BLaER1 treated with 17β-estradiol and CSF1 and Interleukin-3, amounts not matched to agents 10 nM and 100 nM (cell line): ENCODE data around the gene ARV1.
A peak's percentile ranks its signal among the peaks of the same experiment; 100 is the strongest.

Source experiments
- H3K27ac ChIP-seq, 11 experiments: shearing (Covaris generic); formaldehyde crosslinking; 2 replicates each; pipeline ENCODE4 v1.8.1; 2022
- H3K27me3 ChIP-seq, 11 experiments: shearing (Covaris generic); formaldehyde crosslinking; 2 replicates each; pipeline ENCODE4 v1.8.1; 2022
- H3K36me3 ChIP-seq, 11 experiments: shearing (Covaris generic); formaldehyde crosslinking; 2 replicates each; pipeline ENCODE4 v1.8.1; 2022
- H3K4me1 ChIP-seq, 10 experiments: shearing (Covaris generic); formaldehyde crosslinking; 2 replicates each; pipeline ENCODE4 v1.8.1; 2022
- H3K4me2 ChIP-seq, 11 experiments: shearing (Covaris generic); formaldehyde crosslinking; 2 replicates each; pipeline ENCODE4 v1.8.1; 2022
- H3K4me3 ChIP-seq, 10 experiments: shearing (Covaris generic); formaldehyde crosslinking; 2 replicates each; pipeline ENCODE4 v1.8.1; 2022
- H3K9ac ChIP-seq, 11 experiments: shearing (Covaris generic); formaldehyde crosslinking; 2 replicates each; pipeline ENCODE4 v1.8.1; 2022
- H3K9me3 ChIP-seq, 11 experiments: shearing (Covaris generic); formaldehyde crosslinking; replicated peaks in 1 of 11; 2 replicates each; pipeline ENCODE4 v1.8.1; 2022
- H4K20me1 ChIP-seq, 11 experiments: shearing (Covaris generic); formaldehyde crosslinking; 2 replicates each; pipeline ENCODE4 v1.8.1; 2022
- Cebpa-rat ChIP-seq, 11 experiments: shearing (Covaris generic); IDR thresholded peaks; 2 replicates each; pipeline ENCODE4 v1.8.1; 2022

Gene ARV1

GRCh38 chr1:230978491-230979388 is at the start of gene ARV1, which contains the start of gene TTC13:
TSS of gene ARV1 (plus strand) at chr1:230979094. CDS start at chr1:230979106, 12 bp downstream.
TSS of gene TTC13 (minus strand) at chr1:230978861. CDS start at chr1:230978830, 31 bp downstream.
- H4K20me1 ChIP-seq = no peaks in the 10 kb centered on the region; a peak in 1 of 22 replicates
- TF ChIP-seq Cebpa-rat (IDR thresholded peaks at IDR 0.05) = no peak

GRCh38 chr1:230930986-230931385 is 47.9 kb upstream of the ARV1 start:
- no peak for TF ChIP-seq Cebpa-rat (IDR thresholded peaks at IDR 0.05)
- Histone ChIP-seq H3K36me3 (peaks cover 23 to 97% (median 50%) of the 10 kb centered on the region in 11 experiments), H3K9me3 (no peaks in the 10 kb centered on the region), H4K20me1 (no peaks in the 10 kb centered on the region), H3K27me3 (no peaks in the 10 kb centered on the region), H3K9ac (no peak overlapping the region), H3K4me3 (no peak overlapping the region), H3K27ac (no peak overlapping the region), H3K4me2 (no peak overlapping the region), H3K4me1 (no peaks in the 10 kb centered on the region; a peak in 1 of 20 replicates)

More at GRCh38 chr1:230978491-230979388, at the start of gene ARV1, which contains the start of gene TTC13:
- Histone ChIP-seq H3K36me3 (peaks cover 12 to 33% (median 22%) of the 10 kb centered on the region in 11 experiments; a peak in 18 of 22 replicates), H3K9me3 (no peaks in the 10 kb centered on the region), H3K27me3 (no peaks in the 10 kb centered on the region), H3K4me2 (peak within 1 kb of the TSS; percentile 86 to 97 (median 94)), H3K4me1 (peaks cover 37 to 50% (median 42%) of the 10 kb centered on the region in 10 experiments), H3K4me3 (peak within 1 kb of the TSS; percentile 70 to 89 (median 82)), H3K9ac (peak within 1 kb of the TSS; percentile 72 to 85 (median 83)), H3K27ac (peak within 1 kb of the TSS; percentile 31 to 79 (median 71); a peak in 21 of 22 replicates)

- Histone ChIP-seq H3K27me3 (no peaks in the 10 kb centered on the region), H3K36me3 (peaks cover 0 to 97% (median 36%) of the 10 kb centered on the region in 11 experiments; a peak in 19 of 22 replicates), H4K20me1 (no peaks in the 10 kb centered on the region), H3K4me3 (no peak overlapping the region), H3K27ac (no peak overlapping the region), H3K4me2 (no peak overlapping the region), H3K4me1 (no peaks in the 10 kb centered on the region; a peak in 1 of 20 replicates), H3K9me3 (no peaks in the 10 kb centered on the region), H3K9ac (no peak overlapping the region)
- TF ChIP-seq Cebpa-rat (IDR thresholded peaks at IDR 0.05) = no peak
Measured at GRCh38 chr1:230935852-230936251, 43.0 kb upstream of the ARV1 start.

GRCh38 chr1:230936475-230936874 is 42.4 kb upstream of the ARV1 start:
- Histone ChIP-seq H4K20me1 (no peaks in the 10 kb centered on the region), H3K27me3 (no peaks in the 10 kb centered on the region), H3K4me3 (no peak overlapping the region), H3K4me1 (no peaks in the 10 kb centered on the region; a peak in 1 of 20 replicates), H3K36me3 (peaks cover 0 to 97% (median 30%) of the 10 kb centered on the region in 11 experiments; a peak in 19 of 22 replicates), H3K9me3 (no peaks in the 10 kb centered on the region), H3K27ac (no peak overlapping the region), H3K9ac (no peak overlapping the region), H3K4me2 (no peak overlapping the region)
- no peak for TF ChIP-seq Cebpa-rat (IDR thresholded peaks at IDR 0.05)

- Histone ChIP-seq H4K20me1 (no peaks in the 10 kb centered on the region), H3K27me3 (no peaks in the 10 kb centered on the region), H3K9me3 (no peaks in the 10 kb centered on the region), H3K4me3 (no peak overlapping the region), H3K4me1 (no peaks in the 10 kb centered on the region; a peak in 1 of 20 replicates), H3K4me2 (no peak overlapping the region), H3K9ac (no peak overlapping the region), H3K27ac (no peak overlapping the region), H3K36me3 (peaks cover 0 to 90% (median 28%) of the 10 kb centered on the region in 11 experiments; a peak in 18 of 22 replicates)
- TF ChIP-seq Cebpa-rat (IDR thresholded peaks at IDR 0.05) = no peak
Measured at GRCh38 chr1:230937371-230937770, 41.5 kb upstream of the ARV1 start.

GRCh38 chr1:230938924-230939368 is 39.9 kb upstream of the ARV1 start:
- Histone ChIP-seq H3K36me3 (peaks cover 8 to 90% (median 25%) of the 10 kb centered on the region in 11 experiments; a peak in 21 of 22 replicates), H3K27me3 (no peaks in the 10 kb centered on the region), H3K4me1 (no peaks in the 10 kb centered on the region), H3K9ac (no peak overlapping the region), H4K20me1 (no peaks in the 10 kb centered on the region), H3K4me3 (no peak overlapping the region), H3K9me3 (peaks cover 0 to 9% (median 3%) of the 10 kb centered on the region in 11 experiments; a peak in 6 of 22 replicates), H3K4me2 (no peak overlapping the region), H3K27ac (no peak overlapping the region)
- no peak for TF ChIP-seq Cebpa-rat (IDR thresholded peaks at IDR 0.05)

GRCh38 chr1:230939806-230940489 is 38.9 kb upstream of the ARV1 start:
- Histone ChIP-seq H3K9ac (no peak overlapping the region), H3K9me3 (peaks cover 0 to 9% (median 3%) of the 10 kb centered on the region in 11 experiments; a peak in 6 of 22 replicates), H3K4me2 (no peak overlapping the region), H3K4me1 (no peaks in the 10 kb centered on the region), H3K27ac (no peak overlapping the region), H3K27me3 (no peaks in the 10 kb centered on the region), H4K20me1 (no peaks in the 10 kb centered on the region), H3K4me3 (no peak overlapping the region), H3K36me3 (peaks cover 18 to 87% (median 31%) of the 10 kb centered on the region in 11 experiments)
- no peak for TF ChIP-seq Cebpa-rat (IDR thresholded peaks at IDR 0.05)

GRCh38 chr1:230940848-230941247 is 38.0 kb upstream of the ARV1 start:
- no peak overlapping the region for H3K27ac ChIP-seq
- no peak overlapping the region for H3K4me2 ChIP-seq
- TF ChIP-seq Cebpa-rat (IDR thresholded peaks at IDR 0.05) = no peak
- H3K9me3 ChIP-seq = peaks cover 0 to 9% (median 3%) of the 10 kb centered on the region in 11 experiments; a peak in 6 of 22 replicates
- H4K20me1 ChIP-seq = no peaks in the 10 kb centered on the region
- no peaks in the 10 kb centered on the region for H3K4me1 ChIP-seq
- no peak overlapping the region for H3K4me3 ChIP-seq
- no peaks in the 10 kb centered on the region for H3K27me3 ChIP-seq
- H3K9ac ChIP-seq = no peak overlapping the region
- H3K36me3 ChIP-seq = peaks cover 21 to 87% (median 40%) of the 10 kb centered on the region in 11 experiments
